HG02970 (cell line): ENCODE data around the gene LLCFC1.

Source experiments
- ATAC-seq: cut with Tn5 transposase; IDR thresholded peaks from one replicate; pipeline ENCODE4 v1.9.1; 2021; ENCODE audit warnings: mild to moderate bottlenecking, moderate library complexity, moderate number of reproducible peaks; ENCODE audit not compliant: unreplicated experiment, low FRiP score

The LLCFC1 gene

DNA sequence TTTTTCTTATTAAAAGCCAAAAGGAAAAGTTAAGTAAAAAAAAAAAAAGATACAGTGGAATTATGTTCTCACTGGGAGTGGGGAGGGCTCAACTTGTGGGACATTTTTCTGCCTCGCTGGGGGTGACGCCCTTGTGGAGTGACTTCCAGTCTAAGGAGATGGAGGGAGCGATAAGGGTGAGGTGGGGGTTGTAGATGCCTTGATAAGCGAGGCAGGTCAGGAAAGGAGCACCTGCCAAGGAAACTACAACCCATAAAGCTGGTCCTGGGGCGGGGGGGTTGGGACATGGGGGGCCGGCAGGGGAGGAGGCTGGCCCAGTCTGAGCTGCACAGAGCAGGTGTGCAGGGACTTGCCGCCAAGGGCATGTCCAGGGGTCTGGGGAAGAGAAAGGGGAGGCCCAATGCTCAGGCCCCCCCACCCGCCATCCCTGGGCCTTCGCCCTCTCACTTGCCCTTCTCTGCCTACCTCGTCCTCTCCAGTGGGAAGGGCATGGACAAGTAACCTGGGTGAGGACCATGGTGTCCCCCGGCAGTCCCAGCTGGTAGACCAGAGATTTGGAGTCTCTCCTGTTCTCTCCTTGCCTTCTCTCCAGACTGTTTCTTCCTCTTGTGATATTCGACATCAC, 3.2 kb upstream of the LLCFC1 start:
- ATAC-seq, result no peak

DNA sequence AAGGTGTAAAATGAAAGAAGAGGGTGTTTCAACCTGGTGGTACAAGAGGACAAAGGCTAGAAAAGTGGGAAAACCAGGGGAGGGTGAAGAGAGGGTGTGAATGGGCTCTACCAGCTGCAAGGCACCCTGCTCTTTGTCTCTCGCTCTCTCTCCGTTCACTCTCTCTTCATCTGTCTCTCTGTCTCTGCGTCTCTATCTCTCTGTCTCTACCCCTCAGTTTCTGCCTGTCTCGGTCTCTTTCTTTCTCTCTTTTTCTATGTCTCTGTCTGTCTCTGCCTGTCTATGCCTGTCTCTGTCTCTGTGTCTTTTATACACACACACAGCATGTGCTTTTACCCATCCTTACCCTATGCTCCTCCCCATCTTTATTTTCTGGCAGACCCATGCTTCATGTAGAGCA, 673 bp upstream of the LLCFC1 start:
- no peak for ATAC-seq

- no peak for ATAC-seq
Observed at GRCh38 chr7:142940966-142941535, 1.8 kb downstream of the LLCFC1 start.

GRCh38 chr7:142941541-142941940, 2.3 kb downstream of the LLCFC1 start:
- no peak for ATAC-seq

GRCh38 chr7:142942746-142943145, 3.5 kb downstream of the LLCFC1 start:
- ATAC-seq, result no peak

GRCh38 chr7:142943706-142944268, 4.5 kb downstream of the LLCFC1 start:
- ATAC-seq, result no peak

- no peak for ATAC-seq
Observed at GRCh38 chr7:142945001-142945400, 5.7 kb downstream of the LLCFC1 start.

GRCh38 chr7:142948603-142949002, 9.3 kb downstream of the LLCFC1 start:
- no peak for ATAC-seq

GRCh38 chr7:142950235-142950634, 11.0 kb downstream of the LLCFC1 start:
- ATAC-seq, result no peak

DNA sequence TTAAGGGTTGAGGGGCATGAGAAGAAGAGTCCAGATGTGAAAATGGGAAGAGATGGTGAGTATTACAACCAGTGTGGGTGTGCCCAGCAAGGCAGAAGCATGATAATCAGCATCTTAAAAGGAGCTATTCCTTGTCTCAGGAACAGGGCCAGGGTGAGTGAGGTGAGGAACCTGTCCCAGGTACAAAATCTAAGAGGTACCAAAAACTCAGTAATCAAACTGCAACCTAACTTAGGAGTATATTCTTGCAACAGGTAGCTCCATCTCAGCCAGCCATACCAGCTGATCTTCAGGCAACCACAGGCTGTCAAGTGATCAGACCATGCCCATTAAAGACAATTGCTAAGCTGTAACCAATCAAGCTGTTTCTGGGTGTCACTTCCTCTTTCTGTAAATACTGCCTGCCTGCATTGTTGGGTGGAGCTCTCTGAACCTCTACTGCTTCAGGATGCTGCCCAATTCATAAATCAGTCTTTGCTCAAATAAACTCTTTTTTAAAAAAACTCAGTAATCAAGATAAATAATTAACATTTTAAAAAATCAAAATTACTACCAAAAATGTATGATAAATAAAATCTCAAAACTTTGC, 15.5 kb downstream of the LLCFC1 start:
- ATAC-seq, result no peak

DNA sequence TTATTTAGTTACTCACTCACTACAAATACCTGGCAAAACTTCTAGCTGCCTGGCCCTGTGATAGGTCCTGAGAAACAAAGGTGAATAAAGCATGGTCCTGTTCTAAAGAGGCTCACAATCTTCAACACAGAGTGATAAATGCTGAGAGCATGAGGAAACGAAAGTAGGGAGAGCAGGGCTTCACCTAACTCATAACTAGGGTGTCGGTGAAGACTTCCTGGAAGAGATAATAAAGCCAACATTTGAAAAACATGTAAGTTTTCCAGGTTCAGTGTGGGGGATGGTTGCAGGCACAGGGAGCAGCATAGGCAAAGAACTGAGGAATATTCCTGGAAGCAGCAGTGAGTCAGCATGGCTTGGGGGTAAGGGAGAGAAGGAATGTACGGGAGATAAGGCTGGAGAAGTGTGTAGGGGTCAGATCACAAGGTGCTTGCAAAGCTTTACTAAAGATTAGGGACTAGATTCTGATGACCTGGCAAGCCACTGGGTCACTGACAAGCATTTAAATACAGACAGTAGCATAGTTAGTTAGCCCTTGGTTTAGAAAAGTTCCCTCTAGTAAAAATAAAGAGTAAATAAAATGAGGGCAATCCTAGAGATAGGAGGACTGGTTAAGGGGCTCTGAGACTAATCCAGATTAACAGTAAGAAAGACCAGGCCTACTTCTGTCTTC, 17.8 kb downstream of the LLCFC1 start:
- no peak for ATAC-seq

- ATAC-seq, result no peak
Observed at GRCh38 chr7:142957723-142958122, 18.4 kb downstream of the LLCFC1 start.

DNA sequence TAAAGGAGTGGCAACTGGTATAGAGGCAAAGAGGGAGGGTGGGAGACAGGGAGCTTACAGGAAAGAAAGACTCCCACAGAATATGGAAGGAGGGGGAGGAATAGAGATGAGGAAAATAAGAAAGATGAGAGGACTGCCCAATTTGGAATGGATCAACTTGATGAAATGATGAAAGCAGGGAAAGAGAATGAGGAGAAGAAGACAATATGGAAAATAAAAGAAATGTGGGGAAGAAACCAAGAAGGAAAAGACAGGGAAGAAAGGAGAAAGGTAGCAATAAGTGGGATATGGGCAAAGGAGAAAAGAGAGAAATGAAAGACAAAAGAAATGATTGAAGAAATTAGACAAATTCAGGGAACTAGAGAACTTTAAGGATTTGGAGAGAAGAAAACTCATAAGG, 19.9 kb downstream of the LLCFC1 start:
- no peak for ATAC-seq

- ATAC-seq, result no peak
Observed at GRCh38 chr7:142960955-142961512, 21.8 kb downstream of the LLCFC1 start.

GRCh38 chr7:142961595-142961972, 22.3 kb downstream of the LLCFC1 start:
- no peak for ATAC-seq

GRCh38 chr7:142961973-142962926, 23.0 kb downstream of the LLCFC1 start, which contains the start of gene KEL:
KEL (minus strand) TSS chr7:142962363; CDS start chr7:142962206, 157 bp downstream.
- no peak for ATAC-seq

DNA sequence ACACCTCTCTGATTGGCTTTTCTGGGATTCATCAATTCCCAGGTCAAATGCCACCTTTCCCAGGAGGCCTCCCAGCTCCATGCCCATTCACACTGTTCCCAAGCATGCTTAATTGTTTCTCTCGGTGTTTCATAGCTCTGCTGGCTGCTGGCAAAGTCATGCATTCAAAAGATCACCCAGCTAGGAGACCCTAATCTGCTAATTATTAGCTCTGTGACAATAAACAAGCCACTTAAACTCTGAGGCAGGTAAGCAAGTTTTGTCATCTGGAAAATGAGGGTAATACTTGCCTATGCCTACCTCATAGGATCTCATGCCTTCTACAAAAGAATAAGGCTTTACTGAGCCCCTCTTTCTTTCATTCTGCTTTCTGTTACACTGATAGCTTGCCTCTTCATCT, 23.7 kb downstream of the LLCFC1 start:
- ATAC-seq, result no peak

- no peak for ATAC-seq
Observed at GRCh38 chr7:142963993-142964392, 24.7 kb downstream of the LLCFC1 start.

- ATAC-seq, result no peak
Observed at GRCh38 chr7:142964502-142965246, 25.4 kb downstream of the LLCFC1 start.
